Measurements from ENCODE around the gene PRR12. TPM values are rescaled to one million over a fixed set of nuclear protein-coding genes. Genes with fewer than 3 reads are reported as not detected.
A peak's percentile ranks its signal among the peaks of the same experiment; 100 is the strongest.

PRR12 gene
- total RNA-seq, 1 donor = 3.7 TPM

GRCh38 chr19:49573009-49573408, 18.0 kb upstream of the PRR12 start:
- H3K4me3 ChIP-seq (ENCODE audit: low read depth, low read length) = no peak overlapping the region
- DNase-seq (ENCODE audit: low read depth) = no peak
- TF ChIP-seq, protein P1, sequence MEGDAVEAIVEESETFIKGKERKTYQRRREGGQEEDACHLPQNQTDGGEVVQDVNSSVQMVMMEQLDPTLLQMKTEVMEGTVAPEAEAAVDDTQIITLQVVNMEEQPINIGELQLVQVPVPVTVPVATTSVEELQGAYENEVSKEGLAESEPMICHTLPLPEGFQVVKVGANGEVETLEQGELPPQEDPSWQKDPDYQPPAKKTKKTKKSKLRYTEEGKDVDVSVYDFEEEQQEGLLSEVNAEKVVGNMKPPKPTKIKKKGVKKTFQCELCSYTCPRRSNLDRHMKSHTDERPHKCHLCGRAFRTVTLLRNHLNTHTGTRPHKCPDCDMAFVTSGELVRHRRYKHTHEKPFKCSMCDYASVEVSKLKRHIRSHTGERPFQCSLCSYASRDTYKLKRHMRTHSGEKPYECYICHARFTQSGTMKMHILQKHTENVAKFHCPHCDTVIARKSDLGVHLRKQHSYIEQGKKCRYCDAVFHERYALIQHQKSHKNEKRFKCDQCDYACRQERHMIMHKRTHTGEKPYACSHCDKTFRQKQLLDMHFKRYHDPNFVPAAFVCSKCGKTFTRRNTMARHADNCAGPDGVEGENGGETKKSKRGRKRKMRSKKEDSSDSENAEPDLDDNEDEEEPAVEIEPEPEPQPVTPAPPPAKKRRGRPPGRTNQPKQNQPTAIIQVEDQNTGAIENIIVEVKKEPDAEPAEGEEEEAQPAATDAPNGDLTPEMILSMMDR (IDR thresholded peaks at IDR 0.05; ENCODE audit: insufficient read depth, low read length) = no peak

DNA sequence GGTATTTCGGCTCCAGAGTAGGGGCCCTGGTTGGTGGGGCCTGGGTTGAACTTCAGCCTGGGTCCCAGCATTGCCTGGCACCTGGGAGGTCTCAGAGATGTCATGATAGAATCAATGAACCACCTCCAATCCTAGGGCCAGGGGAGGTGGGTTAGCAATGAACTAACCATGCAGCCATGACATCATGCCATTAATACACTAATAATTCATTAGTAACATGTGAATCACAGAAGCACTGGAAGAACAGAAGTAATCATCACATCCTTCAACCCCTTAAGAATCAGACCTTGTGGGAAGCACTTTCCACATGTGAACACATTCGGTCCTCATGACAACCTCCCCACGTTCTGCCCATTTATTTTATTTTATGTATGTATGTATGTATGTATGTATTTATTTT, 17.6 kb upstream of the PRR12 start:
- TF ChIP-seq, protein P1 (IDR thresholded peaks at IDR 0.05; ENCODE audit: insufficient read depth, low read length) = no peak
- no peak for DNase-seq (ENCODE audit: low read depth)
- no peak overlapping the region for H3K4me3 ChIP-seq (ENCODE audit: low read depth, low read length)

DNA sequence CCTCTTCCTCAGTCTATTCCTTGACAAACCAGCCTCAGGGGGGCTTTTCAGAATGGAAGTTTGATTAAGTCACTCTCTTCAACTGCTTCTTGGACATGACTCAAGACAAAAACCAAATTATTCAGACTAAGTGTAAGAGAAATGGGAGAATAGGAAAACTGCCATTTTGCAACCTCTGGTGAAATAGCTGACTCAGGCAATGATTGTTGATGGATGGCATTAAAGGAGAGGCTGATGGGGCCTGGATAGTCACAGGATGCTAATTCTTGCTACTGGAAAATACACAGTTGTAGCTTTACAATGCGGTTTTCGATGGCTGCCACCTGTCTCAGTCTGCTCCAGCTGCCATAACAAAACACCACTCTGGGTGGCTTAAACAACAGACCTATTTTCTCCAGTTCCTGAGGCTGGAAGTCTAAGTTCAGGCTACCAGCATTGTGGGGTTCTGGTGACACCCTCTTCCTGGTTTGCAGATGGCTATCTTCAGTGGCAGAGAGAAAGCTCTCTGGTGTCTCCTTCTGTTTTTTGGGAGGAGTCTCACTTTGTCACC, 16.7 kb upstream of the PRR12 start:
- no peak for DNase-seq (ENCODE audit: low read depth)
- TF ChIP-seq, protein P1 (IDR thresholded peaks at IDR 0.05; ENCODE audit: insufficient read depth, low read length) = no peak
- H3K4me3 ChIP-seq (ENCODE audit: low read depth, low read length) = no peak overlapping the region

- TF ChIP-seq, protein P1 (IDR thresholded peaks at IDR 0.05; ENCODE audit: insufficient read depth, low read length) = no peak
- no peak for DNase-seq (ENCODE audit: low read depth)
- H3K4me3 ChIP-seq (ENCODE audit: low read depth, low read length) = peak overlapping the region; percentile 97
Measured at GRCh38 chr19:49579193-49579592, 11.8 kb upstream of the PRR12 start.

DNA sequence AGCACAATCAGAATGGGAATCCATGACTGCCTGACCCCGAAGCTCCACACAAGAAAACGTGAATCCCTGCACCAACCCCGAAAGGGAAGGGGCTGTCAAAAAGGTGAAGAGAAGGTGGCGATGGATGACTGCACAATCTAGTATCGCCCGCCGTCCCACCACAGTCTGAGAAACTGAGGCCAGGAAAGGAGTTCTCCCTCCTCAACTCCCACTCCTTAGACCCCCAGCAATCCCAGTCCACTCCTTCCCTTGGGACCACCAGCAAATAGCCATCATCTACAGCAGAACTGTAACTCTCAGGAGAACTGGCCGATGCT, 11.1 kb upstream of the PRR12 start:
- TF ChIP-seq, protein P1 (IDR thresholded peaks at IDR 0.05; ENCODE audit: insufficient read depth, low read length) = no peak
- H3K4me3 ChIP-seq (ENCODE audit: low read depth, low read length) = peak overlapping the region; percentile 97
- DNase-seq (ENCODE audit: low read depth) = no peak

DNA sequence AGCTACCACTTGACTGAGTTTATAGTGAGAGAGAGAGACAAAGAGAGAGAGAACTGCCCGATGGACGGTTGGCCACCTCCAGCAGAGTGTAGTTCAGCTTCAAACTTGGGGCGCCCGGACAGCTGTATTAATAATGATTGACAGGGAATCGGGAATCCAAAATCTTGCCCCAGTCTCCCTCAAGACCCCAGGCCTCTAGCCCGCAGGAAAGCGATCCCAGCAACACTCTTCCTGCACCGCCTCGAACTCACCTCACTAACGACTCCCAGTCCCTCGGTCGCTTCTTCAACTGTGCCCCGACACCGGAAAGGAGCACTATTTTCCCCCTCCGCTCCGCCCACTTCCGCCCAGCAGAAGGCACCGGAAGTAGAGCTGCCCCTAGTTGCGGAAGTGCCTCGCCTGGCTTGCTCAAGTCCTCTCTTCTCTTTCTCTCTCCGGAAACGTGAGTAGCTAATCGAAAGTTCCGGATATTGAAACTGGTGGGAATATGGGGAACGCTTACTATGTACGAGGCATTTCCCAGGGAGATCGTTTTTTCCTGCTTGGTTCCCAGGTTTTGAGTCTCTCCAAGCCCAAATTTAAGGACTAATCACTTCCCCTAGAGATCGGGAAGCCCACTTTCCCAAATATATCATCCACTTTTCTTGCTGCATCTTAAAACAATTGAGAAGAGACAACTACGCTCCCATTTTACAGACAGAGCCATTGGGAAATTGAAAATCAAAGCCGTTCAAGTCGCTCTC, 10.5 kb upstream of the PRR12 start, which contains the start of gene NOSIP:
Gene NOSIP (minus strand): TSS at position 293 of the 743 bp plus-strand sequence. CDS start 19,865 bp downstream, outside the sequence.
- H3K4me3 ChIP-seq (ENCODE audit: low read depth, low read length) = peak within 1 kb of the TSS; percentile 97
- TF ChIP-seq, protein P1 (IDR thresholded peaks at IDR 0.05; ENCODE audit: insufficient read depth, low read length) = no peak
- peak; percentile 98 for DNase-seq (ENCODE audit: low read depth)

Data from fibroblast of the aortic adventitia (primary cell).